Posterior cingulate gyrus (tissue), 11 donors: Measurements from ENCODE around the gene CERK.

Experiments used
- DNase-seq, 10 donors: peaks; one replicate each; pipeline versions ENCODE4 v3.0.0 to v3.0.0-alpha.2; 2020 to 2021; ENCODE audit warnings: mixed read lengths in 3 of 10
- intact Hi-C: fragments of 100-400 bp; cut with DNase I; formaldehyde crosslinking; loops from one replicate; pipeline ENCODE4 v1.15.1; 2023

CERK gene

GRCh38 chr22:46766611-46767010 lies 28.6 kb upstream of the CERK start:
- intact Hi-C loops, result no loop called here
- DNase-seq, result peak in 1 of 10 donors; percentile 28

- intact Hi-C loops, result no loop called here
- peak in 2 of 10 donors; percentile 3 to 17 for DNase-seq
Measured at GRCh38 chr22:46764779-46765485, 26.9 kb upstream of the CERK start.

- intact Hi-C loops, result no loop called here
- DNase-seq, result peak in 1 of 10 donors; percentile 5
Measured at GRCh38 chr22:46764140-46764680, 26.2 kb upstream of the CERK start.

GRCh38 chr22:46763051-46763705 lies 25.1 kb upstream of the CERK start:
- peak in 1 of 10 donors; percentile 35 for DNase-seq
- intact Hi-C loops, result no loop called here

GRCh38 chr22:46762238-46763050 lies 24.4 kb upstream of the CERK start, which contains the start of gene TBC1D22A:
TSS of gene TBC1D22A (plus strand) at chr22:46762650. CDS start at chr22:46762787, 137 bp downstream.
- intact Hi-C loops, result no loop called here
- DNase-seq, result peak; percentile 92 to 99 (median 96)

- intact Hi-C loops, result no loop called here
- peak in 2 of 10 donors; percentile 6 to 27 for DNase-seq
Measured at GRCh38 chr22:46761539-46762237, 23.6 kb upstream of the CERK start.

- DNase-seq, result peak in 2 of 10 donors; percentile 15 to 32
- intact Hi-C loops, result no loop called here
Measured at GRCh38 chr22:46761017-46761416, 23.0 kb upstream of the CERK start.

- intact Hi-C loops, result no loop called here
- peak in 6 of 10 donors; percentile 19 to 76 (median 51) for DNase-seq
Measured at GRCh38 chr22:46758867-46759290, 20.8 kb upstream of the CERK start.

GRCh38 chr22:46758121-46758520 lies 20.1 kb upstream of the CERK start:
- intact Hi-C loops, result no loop called here
- DNase-seq, result peak in 2 of 10 donors; percentile 13 to 14

GRCh38 chr22:46757104-46757503 lies 19.1 kb upstream of the CERK start:
- peak in 1 of 10 donors; percentile 5 for DNase-seq
- intact Hi-C loops, result no loop called here

GRCh38 chr22:46756097-46756496 lies 18.0 kb upstream of the CERK start:
- DNase-seq, result peak in 1 of 10 donors; percentile 23
- intact Hi-C loops, result no loop called here

GRCh38 chr22:46755525-46755924 lies 17.5 kb upstream of the CERK start:
- intact Hi-C loops, result no loop called here
- peak in 3 of 10 donors; percentile 4 to 31 (median 25) for DNase-seq

- DNase-seq, result peak in 3 of 10 donors; percentile 7 to 52 (median 20)
- intact Hi-C loops, result no loop called here
Measured at GRCh38 chr22:46754826-46755225, 16.8 kb upstream of the CERK start.

GRCh38 chr22:46754110-46754799 lies 16.2 kb upstream of the CERK start:
- intact Hi-C loops, result no loop called here
- peak in 3 of 10 donors; percentile 80 to 90 (median 80) for DNase-seq

- no peak for DNase-seq
Measured at GRCh38 chr22:46753761-46754109, 15.7 kb upstream of the CERK start.

GRCh38 chr22:46753360-46753759 lies 15.3 kb upstream of the CERK start:
- DNase-seq, result peak in 2 of 10 donors; percentile 22 to 71
- intact Hi-C loops, result no loop called here

More at GRCh38 chr22:46753761-46754109, 15.7 kb upstream of the CERK start:
- intact Hi-C loops, result no loop called here

GRCh38 chr22:46752988-46753310 lies 14.9 kb upstream of the CERK start:
- intact Hi-C loops, result no loop called here
- DNase-seq, result peak in 1 of 10 donors; percentile 15

GRCh38 chr22:46752286-46752987 lies 14.4 kb upstream of the CERK start:
- peak in 2 of 10 donors; percentile 19 to 70 for DNase-seq
- intact Hi-C loops, result no loop called here
